Renal cortical epithelial cell (primary cell): Measurements from ENCODE around the gene PALLD. TPM values are rescaled to one million over a fixed set of nuclear protein-coding genes. Genes with fewer than 3 reads are reported as not detected.
A peak's percentile ranks its signal among the peaks of the same experiment; 100 is the strongest.
"Not testable (repeated sequence)": the region's sequence is repeated elsewhere in the genome, so short reads cannot be mapped to it uniquely, and the experiment has no call there.

Source experiments
- DNase-seq: peaks from one replicate; pipeline ENCODE4 v3.0.0-alpha.2; 2011; ENCODE audit warnings: low read depth
- total RNA-seq: library from RNA; depleted of rRNA; stranded (reverse); fragments of >200 nt; gene quantifications from 2 replicates; pipeline ENCODE4 v1.2.3, GENCODE V29; 2014

The PALLD gene
- total RNA-seq = 190 and 278 TPM in 2 replicates

DNA sequence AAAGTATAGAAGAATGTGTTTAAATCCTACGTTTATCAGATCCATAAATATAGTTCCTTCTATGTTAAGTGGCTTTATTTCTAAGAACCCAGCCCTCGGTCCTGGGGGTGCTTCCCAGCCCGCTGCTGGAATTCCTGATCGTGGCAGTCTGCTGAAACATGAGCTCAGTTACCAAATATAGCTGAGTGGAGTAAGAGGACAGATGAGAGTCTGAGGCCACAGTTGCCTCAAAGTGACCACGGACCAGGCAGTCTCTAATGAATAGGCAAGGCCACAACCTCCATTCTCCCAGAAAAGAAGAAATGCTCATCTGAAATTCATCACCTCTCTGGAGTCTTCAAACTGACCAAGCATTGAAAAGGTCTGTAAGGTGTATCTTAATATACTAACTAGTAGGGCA, at the start of gene PALLD:
TSS of gene PALLD (plus strand) at position 219 of the 400 bp plus-strand sequence.
- peak; percentile 50 for DNase-seq

DNA sequence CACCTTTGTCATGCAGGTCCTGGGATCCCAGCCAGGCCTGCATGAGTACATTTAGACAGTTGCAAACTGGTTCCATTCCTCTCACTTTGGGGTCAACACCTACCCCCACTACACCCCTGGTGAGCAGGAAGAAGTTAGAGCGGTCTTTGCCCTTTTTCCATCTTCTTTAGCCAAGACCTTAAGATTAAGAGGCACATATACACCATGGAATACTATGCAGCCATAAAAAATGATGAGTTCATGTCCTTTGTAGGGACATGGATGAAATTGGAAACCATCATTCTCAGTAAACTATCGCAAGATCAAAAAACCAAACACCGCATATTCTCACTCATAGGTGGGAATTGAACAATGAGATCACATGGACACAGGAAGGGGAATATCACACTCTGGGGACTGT, 47.8 kb upstream of the PALLD start:
- DNase-seq = not testable (repeated sequence)

DNA sequence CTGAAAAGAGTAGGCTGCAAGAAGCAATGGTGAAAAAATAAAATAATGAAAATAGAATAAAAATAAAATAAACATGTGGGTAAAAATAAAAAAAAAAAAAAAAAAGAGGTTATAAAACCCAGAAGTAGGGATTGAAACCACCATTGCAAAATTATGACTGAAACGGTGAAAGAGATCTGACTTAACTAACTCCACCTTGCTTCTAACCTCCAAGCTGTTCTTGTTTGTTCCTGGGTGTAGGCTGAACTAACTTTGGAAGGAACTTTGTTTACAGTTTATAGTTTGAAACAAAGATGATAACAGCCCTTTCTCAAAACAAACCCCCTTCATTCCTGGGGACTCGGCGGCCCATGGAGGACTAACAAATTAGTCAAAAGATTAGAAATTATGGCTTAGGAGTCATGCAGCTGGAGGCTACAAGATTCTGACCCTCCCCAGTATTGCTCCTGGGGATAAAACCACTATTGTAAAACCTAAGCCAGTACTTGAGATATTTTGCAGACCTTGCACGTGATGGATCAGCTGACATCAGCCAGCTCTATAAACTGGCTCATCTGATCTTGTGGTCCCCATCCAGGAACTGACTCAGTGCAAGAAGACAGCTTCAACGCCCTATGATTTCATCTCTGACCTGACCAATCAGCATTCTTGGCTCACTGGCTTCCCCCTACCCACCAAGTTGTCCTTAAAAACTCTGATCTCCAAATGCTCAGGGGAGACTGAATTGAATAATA, 47.0 kb upstream of the PALLD start:
- DNase-seq = peak; percentile 49

DNA sequence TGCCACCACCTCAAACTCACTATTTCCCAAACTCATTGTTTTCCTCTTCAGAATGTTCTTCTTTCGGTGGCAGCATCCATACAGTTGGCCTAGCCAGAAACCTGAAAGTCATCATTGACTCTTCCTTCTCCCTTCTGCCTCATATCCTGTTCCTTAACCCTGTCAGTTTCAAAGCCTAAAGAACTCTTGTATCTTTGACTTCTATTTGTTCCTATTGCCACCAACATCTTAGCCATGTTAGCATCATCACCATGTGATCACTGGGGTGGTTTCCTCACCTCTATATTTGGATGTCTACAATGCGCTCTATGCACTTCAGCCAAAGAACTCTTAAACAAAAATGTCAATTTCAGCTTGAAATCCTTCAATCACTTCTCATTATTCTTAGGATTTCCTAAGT, 45.5 kb upstream of the PALLD start:
- peak; percentile 6 for DNase-seq

DNA sequence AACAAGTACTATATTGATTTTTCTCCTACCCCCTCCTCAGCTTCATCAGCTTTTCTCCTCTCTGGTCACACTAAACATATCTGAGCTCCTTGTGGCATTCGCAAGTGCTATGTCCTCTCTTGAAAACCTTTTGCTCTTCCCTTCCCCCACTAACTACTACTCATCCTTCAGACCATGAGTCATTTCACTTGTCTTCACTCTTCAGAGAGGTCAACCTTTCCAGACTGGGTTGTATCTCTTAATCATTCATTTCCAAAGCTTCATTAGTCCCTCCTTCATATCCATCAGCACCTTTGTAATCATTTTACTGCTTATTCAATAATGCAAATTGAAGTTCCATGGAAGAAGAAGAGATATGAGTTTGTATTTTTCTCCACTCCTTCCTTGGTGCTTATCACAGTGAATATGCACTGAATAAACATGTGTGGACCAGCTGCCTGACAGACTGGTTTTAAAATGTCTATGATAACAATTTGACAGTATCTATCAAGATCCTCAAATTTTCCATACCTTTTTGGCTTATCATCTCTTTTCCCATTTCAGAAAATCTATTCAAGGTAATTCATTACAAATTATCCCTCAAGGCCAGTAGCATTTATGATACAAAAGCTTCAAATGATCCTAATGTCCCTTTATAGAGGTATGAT, 45.0 kb upstream of the PALLD start:
- peak; percentile 94 for DNase-seq

DNA sequence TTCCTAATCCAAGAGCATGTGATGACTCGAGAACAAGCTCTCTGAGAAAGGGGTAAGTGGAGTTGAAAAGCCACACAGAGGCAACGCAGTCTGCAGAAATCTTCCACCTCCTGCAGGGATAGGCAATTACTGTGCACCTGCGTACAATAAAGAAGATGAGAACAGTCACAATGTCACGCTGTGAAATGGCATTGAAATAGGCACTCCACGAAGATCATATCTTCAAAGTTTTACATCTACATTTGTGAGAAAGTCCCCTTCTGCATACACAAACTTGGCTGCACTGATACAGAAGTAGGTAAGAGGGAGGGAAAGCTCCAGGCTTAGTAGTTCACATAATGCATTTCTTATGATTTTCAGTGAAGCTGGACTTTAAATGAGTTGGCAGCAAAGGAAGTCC, 43.7 kb upstream of the PALLD start:
- DNase-seq = no peak

DNA sequence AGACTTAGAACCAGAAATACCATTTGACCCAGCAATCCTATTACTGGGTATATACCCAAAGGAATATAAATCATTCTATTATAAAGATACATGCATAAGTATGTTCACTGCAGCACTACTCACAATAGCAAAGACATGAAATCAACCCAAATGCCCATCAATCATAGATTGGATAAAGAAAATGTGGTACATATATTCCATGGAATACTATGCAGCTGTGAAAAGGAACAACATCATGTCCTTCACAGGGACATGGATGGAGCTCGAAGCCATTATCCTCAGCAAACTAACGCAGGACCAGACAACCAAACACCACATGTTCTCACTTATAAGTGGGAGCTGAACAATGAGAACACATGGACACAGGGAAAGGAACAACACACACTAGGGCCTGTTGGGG, 38.6 kb upstream of the PALLD start:
- not testable (repeated sequence) for DNase-seq

DNA sequence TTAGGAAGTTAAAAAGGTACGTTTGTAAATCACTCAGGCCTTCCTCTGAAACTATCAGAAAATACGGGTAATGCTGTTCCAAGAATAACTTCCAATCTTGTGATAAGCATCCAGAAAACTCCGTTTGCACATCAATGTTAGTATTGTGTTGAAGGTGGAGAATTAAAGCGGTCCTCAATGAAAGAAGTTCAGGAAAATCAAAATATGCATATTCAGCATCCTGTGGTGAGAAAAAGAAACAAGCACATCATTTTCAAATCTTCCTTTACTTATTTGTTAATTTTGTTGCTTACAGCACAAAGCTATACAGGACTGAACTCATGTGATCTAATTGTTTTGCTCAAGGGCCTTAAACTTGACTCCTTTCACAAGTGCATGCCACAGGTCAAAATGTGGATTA, 35.0 kb upstream of the PALLD start:
- DNase-seq = no peak

DNA sequence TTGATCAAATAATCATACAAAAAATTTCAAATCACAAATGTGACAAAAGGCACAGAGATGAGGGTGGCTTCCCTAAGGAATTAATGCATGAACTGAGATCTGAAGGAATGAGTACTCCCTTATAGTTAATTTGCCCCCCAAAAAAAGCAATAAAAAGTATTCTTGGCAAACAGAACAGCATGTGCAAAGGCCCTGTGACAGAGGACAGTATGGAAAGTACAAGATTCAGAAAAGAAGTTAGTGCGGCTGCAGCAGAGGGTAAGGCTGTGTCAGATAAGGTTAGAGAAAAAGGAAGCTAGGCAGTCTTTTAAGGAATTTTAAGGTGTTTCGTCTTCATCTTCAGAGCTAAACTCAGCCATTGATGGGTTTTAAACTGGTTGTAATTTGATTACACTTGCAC, 23.9 kb upstream of the PALLD start:
- DNase-seq = no peak

DNA sequence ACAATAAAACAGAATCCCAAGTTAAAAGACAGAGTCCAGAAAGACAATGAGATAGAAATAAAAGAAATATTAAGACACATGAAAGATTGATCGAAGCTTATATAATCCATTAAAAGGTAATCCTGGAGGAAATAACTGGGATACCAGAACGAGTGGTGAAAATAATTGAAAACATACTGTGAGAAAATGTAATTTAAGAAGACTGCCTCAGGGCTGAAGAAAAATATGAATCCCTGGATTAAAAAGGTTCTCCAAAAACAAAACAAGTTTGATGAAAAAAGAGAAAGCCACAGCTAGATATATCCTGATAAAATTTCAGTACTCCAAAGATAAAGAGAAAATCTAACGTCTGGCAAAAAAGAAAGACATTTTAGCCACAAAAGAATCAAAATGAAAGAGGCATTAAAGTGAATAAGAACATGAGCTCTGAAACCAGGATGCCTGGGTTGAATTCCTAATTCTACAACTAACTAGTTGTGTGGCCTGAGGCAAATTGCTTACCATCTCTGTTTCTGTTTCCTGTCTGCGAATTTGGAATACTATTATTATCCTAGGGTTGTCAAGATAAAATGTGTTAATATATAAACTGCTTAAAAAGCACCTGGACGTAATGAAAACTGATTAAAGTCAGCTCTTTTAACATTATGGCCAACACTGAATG, 22.1 kb upstream of the PALLD start:
- no peak for DNase-seq

DNA sequence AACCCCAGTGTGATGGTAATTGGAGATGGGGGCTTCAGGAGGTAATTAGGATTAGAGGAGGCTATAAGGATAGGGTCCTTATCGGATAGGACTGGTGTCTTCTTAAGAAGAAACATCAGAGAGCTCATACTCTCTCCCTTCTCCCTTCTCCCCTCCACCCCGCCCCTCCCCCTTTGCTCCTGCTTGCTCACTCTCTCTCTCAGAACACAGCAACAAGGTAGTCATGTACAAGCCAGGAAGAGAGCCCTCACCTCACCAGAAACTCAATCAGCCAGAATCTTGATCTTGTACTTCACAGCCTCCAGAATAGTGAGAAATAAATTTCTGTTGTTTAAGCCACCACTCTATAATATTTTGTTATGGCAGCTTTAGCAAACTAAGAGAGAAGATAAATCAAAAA, 21.1 kb upstream of the PALLD start:
- peak; percentile 51 for DNase-seq

DNA sequence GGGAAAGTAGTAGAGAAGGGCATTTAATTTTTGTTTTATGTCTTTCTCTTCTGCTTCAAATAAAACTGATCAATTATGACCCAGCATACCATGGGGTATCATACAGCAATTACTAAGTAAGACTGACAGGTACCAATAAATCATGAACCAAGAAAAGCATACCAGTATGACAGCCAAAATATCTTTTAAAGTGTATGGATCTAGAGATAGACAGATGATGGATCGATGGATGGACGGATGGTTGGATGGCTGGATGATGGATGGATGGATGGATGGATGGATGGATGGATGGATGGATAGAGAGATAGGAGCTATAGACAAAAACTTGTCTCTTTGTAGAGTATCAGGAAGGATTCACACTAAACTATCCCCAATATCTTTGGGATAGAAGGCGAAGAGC, 18.0 kb upstream of the PALLD start:
- DNase-seq = no peak

DNA sequence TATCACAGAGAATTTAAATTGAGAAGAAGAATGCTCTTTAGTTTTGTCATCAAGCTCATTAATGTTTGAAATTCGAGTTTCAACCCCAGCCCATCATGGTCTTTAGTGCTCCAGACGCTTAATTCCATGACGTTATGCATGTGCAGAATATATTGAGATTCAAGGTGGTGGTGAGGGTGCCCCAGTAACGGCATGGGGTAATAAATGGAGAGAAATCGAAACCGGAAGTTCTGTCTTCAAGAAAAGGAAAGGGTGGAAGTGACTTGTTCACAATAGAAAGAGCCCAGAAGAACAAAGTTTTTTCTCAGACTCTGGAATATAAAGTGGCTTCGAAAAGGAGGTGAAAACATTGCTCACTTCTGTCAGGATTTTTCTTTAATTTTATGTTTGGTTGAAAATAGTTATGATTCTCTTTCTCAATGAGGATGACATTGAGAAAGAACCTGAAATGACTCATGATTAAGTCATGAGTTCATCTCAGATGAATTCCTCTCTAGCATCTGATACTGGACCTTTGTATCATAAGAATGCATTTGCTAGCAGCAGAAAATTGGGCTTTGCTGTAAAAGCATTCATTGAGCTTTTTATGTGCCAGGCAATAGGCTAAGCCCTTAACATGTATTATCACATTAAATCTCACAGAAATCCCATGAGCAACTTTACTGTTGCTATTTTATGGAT, 15.8 kb upstream of the PALLD start:
- peak; percentile 87 for DNase-seq

DNA sequence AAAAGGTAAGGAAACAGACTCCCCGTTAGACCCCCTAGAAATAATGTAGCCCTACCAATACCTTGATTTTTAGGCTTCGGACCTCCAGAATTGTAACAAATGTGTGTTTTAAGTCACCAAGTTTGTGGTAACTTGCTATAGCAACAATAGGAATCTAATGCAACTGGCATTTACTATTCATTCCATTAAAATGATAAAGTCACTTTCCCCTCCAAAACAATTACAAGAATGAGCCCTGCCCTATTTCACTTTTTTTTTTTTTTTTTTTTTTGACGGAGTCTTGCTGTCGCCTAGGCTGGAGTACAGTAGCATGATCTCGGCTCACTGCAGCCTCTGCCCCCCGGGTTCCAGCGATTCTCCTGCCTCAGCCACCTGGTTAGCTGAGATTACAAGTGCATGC, 13.0 kb upstream of the PALLD start:
- DNase-seq = no peak

DNA sequence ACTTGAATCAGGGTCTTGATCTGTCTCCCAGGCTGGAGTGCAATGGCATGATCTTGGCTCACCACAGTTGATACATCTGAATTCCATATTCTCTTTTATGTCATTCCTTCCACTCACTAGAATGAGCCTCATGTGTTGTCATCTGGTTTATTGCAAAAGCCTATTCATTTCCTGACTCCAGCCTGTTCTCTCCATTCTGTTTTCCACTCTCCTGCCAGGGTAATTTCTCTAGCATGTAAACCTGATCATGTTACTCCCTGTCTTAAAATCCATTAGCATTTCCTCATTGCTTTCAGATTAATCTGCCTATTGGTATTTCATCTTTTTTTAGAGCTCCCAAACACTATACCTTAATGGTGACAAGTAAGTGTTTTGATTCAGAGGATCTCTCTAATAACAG, 12.2 kb upstream of the PALLD start:
- DNase-seq = peak; percentile 63

DNA sequence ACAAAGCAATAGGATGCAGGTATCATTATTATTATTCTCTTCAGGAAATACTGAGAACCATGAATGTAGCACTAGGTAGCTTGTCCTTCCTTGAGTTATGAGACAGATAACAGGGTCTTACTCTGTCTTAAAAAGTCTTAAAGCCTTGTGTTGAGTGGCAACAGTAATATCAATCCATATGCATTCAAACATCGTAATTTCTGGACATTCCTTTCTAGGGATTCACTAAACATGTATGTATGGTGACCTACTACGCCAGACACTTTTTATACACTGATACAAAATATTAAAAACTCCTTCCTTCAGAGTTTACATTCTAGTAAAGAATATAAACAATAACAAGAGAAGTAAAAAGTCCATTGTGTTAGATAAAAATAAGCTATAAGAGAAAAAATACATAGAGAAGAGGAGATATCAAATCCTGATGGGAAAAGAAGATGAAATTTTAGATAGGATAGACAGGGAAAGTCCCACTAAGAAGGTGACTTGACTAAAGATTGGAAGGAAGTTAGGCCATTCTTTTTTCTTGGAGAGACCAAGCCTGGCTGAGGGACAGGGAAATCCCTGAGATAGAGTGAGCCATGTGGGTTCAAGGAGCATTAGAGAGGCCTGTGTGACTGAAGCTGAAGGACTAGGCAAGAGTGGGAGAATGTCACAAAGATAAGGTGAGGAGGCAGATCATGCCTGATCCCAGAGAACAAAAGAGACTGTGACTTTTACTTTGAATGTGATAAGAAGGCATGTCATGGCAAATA, 11.5 kb upstream of the PALLD start:
- DNase-seq = no peak

DNA sequence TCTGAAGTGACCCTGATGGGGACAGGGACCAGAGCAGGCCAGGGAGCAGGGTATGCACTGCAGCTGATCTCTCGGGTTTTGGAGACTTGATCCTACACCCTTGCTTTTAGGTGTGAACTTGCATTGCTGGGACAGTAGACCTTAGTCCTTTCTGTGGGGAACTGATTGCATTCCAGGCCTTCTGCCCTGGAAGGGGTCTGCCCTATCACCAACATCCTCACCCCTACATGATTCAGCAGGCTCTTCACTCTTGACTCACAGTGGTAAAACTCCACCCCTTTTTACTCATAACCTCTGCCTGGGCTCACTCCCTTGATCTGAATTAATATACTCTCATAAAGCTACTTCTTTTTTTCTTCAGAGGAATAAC, 10.0 kb upstream of the PALLD start:
- peak; percentile 83 for DNase-seq

DNA sequence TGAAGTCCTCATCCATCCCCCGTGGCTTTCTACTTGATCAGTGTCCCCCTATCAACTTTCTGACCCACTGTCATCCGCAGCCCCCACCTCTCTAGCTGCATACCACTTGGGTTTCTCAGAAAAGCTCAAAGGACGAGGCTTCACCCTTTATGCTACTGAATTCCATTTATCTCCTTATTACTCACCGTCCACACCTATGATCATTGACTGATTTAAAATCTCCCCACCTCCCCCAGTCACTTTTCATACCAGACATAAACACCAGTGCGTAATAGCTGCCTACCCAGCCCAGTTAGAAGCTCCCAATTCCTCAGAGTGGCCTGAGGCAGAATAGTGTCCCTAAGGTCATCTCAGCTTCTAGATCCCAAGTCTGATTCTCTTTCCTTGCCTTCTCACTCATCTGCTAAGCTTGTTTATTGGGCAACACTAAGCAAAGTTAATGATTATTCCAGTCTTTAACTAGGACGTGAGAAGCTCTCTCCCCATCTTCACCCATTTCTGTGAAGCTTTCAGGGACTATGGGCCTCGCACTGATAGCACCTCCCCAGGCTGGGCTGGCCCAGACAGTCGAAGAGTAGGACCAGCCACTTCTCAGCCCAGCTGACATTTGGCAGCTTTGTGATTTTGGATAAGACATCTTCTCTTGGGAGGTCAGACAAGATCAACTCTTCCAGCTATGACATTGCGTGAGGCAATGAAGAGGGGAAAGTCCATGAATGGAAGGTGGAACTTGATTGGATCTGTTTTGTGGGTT, 9.4 kb upstream of the PALLD start:
- DNase-seq = peak; percentile 90

DNA sequence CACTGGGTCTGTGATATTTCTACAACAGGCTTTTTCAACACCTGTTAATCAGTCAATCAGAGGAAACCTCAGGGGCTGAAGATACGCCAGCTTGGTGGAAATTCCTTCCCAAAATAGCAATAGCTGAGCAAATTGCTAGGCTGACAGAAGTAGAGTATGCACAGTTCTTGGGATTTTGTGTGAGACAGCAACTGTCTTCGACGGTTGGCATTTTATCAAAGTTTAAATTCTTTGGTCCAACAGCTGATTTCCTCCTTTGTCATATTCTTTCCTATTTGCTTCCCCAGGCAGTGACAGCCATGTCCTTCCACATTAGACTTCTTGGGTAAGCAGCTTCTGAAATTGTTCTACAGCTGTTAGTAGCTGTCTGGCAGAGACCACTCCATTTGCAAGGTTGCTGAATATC, 8.0 kb upstream of the PALLD start:
- DNase-seq = no peak

DNA sequence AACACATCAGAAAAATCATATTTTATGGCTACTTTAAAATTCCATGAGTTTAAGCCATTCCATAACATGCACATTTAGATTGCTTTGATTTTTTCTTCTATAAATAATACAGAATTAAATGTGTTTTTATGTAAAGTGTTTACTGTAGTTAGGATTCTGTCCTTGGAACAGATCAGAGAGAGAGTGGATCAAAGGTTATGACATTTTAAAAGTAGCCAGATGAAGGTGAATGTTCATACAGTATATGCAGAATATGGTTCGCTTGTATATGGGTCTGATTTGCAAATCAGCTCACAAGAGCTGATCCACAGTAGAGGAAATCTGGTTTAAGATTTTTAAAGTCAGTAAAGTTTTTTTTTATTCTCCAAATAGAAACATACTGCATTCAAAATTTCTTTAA, 7.2 kb upstream of the PALLD start:
- DNase-seq = no peak

DNA sequence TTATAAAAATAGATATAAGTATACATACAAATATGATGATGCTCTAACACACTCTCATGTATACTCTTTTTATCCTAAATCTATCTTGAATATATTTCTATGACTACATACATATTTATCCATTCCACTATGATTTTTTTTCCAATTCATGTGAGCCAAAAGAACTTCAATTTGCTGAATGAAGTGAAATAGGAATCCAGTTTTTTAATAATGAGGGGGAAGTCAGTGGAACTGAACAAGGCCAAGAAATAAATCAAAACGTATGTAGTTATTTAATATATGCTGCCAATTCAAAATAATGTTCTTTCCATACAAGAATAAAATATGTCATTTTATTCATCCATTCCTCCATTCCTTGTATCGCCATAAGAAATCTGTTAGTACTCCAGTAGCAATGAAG, 6.1 kb upstream of the PALLD start:
- DNase-seq = no peak
